Stomach (tissue), 4 donors: ENCODE data around the gene OPALIN.

Experiments
- CTCF ChIP-seq, 7 experiments: fragments of 450-650 bp in 4 of 7; fragments of 200-600 bp in 3 of 7; sonication (generic) in 3 of 7; IDR thresholded peaks; one replicate each; pipeline ENCODE4 v1.5.1; 2016 to 2019; ENCODE audit warnings: antibody characterized with exemption in 7 of 7, control low read depth in 2 of 7, mild to moderate bottlenecking in 1 of 7
- POLR2A ChIP-seq, 4 donors: fragments of 450-650 bp; IDR thresholded peaks; one replicate each; pipeline ENCODE4 v1.6.1; 2016; ENCODE audit warnings: antibody characterized with exemption in 4 of 4, control low read depth in 2 of 4, mild to moderate bottlenecking in 1 of 4, moderate library complexity in 1 of 4

GRCh38 chr10:96389785-96390184, 31.0 kb upstream of the OPALIN start:
- TF ChIP-seq POLR2A (IDR thresholded peaks at IDR 0.05) (no peak), CTCF (IDR thresholded peaks at IDR 0.05) (no peak)
